RWPE1 (cell line): Measurements from ENCODE around the gene GTF3C1.
A peak's percentile ranks its signal among the peaks of the same experiment; 100 is the strongest.

ENCODE experiments used
- CTCF ChIA-PET: fragments of 350-600 bp; sonication (Branson Sonifier 250); formaldehyde crosslinking; extraction: SDS; loops from one replicate; lab custom pipeline; 2021; lab: Yijun Ruan, JAX
- POLR2A ChIA-PET: fragments of 400-600 bp; formaldehyde crosslinking; extraction: SDS; loops from one replicate; lab custom pipeline; 2020; ENCODE audit warnings: antibody characterized with exemption; ENCODE audit not compliant: low non-redundant PET; lab: Yijun Ruan, JAX
- DNase-seq: peaks from one replicate; pipeline ENCODE4 v3.0.0; 2012; ENCODE audit warnings: low spot score
- H3K27ac ChIP-seq: fragments of 450-650 bp; 2 replicates; pipeline ENCODE4 v1.5.1; 2017
- TF ChIP-seq, protein P1 (sequence below): fragments of 450-650 bp; conservative IDR thresholded peaks from 2 replicates; pipeline ENCODE4 v1.5.1; 2017; ENCODE audit warnings: low read depth, mild to moderate bottlenecking

GTF3C1 gene

DNA sequence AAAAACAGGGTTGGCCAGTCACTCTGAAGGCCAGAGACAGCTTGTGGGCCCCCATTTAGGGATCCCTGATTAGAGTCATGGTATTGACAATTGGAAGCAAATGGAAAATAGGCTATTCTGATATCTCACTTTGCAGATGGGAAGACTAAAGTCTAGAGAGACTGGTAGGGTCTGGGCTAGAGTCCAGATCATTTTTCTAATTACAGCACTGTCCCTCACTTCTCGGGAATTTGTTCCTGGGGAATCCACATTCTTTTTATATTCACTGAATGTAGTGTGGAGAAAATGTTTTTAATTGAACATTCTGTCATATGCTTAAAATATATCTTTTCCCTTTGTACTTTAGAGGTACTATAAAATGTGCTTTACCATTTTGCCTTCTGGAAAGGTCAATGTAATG is 1.3 kb upstream of the GTF3C1 start:
- H3K27ac ChIP-seq = no peak overlapping the region
- no peak for DNase-seq
- TF ChIP-seq, protein P1, sequence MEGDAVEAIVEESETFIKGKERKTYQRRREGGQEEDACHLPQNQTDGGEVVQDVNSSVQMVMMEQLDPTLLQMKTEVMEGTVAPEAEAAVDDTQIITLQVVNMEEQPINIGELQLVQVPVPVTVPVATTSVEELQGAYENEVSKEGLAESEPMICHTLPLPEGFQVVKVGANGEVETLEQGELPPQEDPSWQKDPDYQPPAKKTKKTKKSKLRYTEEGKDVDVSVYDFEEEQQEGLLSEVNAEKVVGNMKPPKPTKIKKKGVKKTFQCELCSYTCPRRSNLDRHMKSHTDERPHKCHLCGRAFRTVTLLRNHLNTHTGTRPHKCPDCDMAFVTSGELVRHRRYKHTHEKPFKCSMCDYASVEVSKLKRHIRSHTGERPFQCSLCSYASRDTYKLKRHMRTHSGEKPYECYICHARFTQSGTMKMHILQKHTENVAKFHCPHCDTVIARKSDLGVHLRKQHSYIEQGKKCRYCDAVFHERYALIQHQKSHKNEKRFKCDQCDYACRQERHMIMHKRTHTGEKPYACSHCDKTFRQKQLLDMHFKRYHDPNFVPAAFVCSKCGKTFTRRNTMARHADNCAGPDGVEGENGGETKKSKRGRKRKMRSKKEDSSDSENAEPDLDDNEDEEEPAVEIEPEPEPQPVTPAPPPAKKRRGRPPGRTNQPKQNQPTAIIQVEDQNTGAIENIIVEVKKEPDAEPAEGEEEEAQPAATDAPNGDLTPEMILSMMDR = no peak
- ChIA-PET CTCF (no interaction called here), POLR2A (no interaction called here)

DNA sequence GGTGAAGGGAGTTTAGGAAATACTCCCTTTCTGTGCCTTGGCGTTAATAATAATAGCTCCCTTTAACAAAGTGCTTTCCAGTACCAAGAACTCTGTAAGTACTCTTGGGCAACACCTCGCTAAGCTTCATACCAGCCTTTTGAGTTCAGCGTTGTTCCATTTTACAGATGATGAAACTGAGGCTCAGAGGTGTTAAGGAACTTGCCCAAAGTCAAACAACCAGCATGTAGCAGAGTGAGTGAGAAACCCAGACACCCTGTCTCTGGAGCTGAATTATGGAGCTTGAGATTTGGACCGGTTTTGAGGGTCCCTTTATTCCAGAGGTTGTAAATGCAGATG is 838 bp upstream of the GTF3C1 start:
- peak overlapping the region; percentile 68 for H3K27ac ChIP-seq
- TF ChIP-seq, protein P1 = no peak
- DNase-seq = no peak
- ChIA-PET POLR2A (no interaction called here), CTCF (no interaction called here)

GRCh38 chr16:27549464-27549745 is 308 bp downstream of the GTF3C1 start:
- peak overlapping the region; percentile 68 for H3K27ac ChIP-seq
- DNase-seq = peak; percentile 35
- CTCF ChIA-PET = no interaction called here
- TF ChIP-seq, protein P1 = no peak
- POLR2A ChIA-PET = interaction anchor here (0.6 to 0.9 kb wide), 2 partner anchors 11 to 47 kb away, joined by 3 read pairs; no protein-coding TSS in a partner anchor

GRCh38 chr16:27547851-27548250 is 1.9 kb downstream of the GTF3C1 start:
- TF ChIP-seq, protein P1 = no peak
- ChIA-PET POLR2A (no interaction called here), CTCF (no interaction called here)
- no peak for DNase-seq
- H3K27ac ChIP-seq = peak overlapping the region; percentile 72

- TF ChIP-seq, protein P1 = no peak
- POLR2A ChIA-PET = no interaction called here
- DNase-seq = peak; percentile 67
- CTCF ChIA-PET = no interaction called here
- H3K27ac ChIP-seq = peak overlapping the region; percentile 72
These were observed 2.6 kb downstream of the GTF3C1 start for GRCh38 chr16:27547134-27547533.

- DNase-seq = no peak
- TF ChIP-seq, protein P1 = no peak
- ChIA-PET POLR2A (no interaction called here), CTCF (interaction anchor here (0.6 kb wide), 1 partner anchor 207 kb away, joined by 4 read pairs; no protein-coding TSS in a partner anchor)
- H3K27ac ChIP-seq = no peak overlapping the region
These were observed 5.0 kb downstream of the GTF3C1 start for GRCh38 chr16:27544671-27545070.

DNA sequence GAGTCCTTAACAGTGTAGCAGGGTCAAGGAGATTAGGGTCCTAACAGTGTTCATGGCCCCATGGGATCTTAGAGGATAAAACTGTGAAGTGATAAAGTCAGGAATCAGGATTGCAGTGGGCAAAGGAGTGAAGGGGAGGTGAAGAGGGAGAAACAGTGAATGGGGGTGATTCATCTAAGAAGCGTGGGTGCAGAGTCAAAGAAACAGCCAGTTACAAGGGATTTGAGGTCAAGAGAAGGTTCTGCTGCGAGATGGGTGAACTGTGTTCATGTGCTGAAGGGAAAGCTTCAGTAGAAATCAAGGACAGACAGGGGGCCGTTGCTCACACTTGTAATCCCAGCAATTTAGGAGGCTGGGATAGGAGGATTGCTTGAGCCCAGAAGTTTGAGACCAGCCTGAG is 5.9 kb downstream of the GTF3C1 start:
- TF ChIP-seq, protein P1 = no peak
- H3K27ac ChIP-seq = no peak overlapping the region
- ChIA-PET CTCF (interaction anchor here (0.6 kb wide), 2 partner anchors 22 to 207 kb away, joined by 4 read pairs; no protein-coding TSS in a partner anchor), POLR2A (no interaction called here)
- no peak for DNase-seq
